ENCODE measurements around the gene GLIPR1L2. TPM values are rescaled to one million over a fixed set of nuclear protein-coding genes. Genes with fewer than 3 reads are reported as not detected.

Gene GLIPR1L2
- total and polyA plus RNA-seq, 2 experiments from 2014 or later = 0.08 TPM; not detected in 1

- Mint-ChIP-seq H3K9me3 (peaks cover 20% of the 10 kb centered on the region), H3K4me1 (no peaks in the 10 kb centered on the region; the same call in 2 of the 3 replicates), H3K36me3 (ENCODE audit: low read depth) (peaks cover 7% of the 10 kb centered on the region), H3K27ac (no peak overlapping the region), H3K27me3 (ENCODE audit: insufficient read depth, low read depth, poor library complexity) (peaks cover 3% of the 10 kb centered on the region), H3K4me3 (no peak overlapping the region)
- no peak overlapping the region for H3K27ac ChIP-seq (ENCODE audit: low read depth)
- H3K36me3 ChIP-seq (ENCODE audit: insufficient read depth) = no peaks in the 10 kb centered on the region
- no peaks in the 10 kb centered on the region for H3K79me2 ChIP-seq (replicated peaks; ENCODE audit: insufficient read depth)
- H3K4me3 ChIP-seq = no peak overlapping the region
- no peaks in the 10 kb centered on the region for H4K20me1 ChIP-seq (replicated peaks; ENCODE audit: insufficient read depth)
- no peaks in the 10 kb centered on the region for H3F3A ChIP-seq (replicated peaks; ENCODE audit: low read depth)
- H2AFZ ChIP-seq = no peak overlapping the region
- H3K4me2 ChIP-seq = no peak overlapping the region
- no peak for DNase-seq (ENCODE audit: low spot score)
- H3K9me2 ChIP-seq (ENCODE audit: insufficient read depth) = peaks cover 14% of the 10 kb centered on the region; the same call in 1 of the 2 replicates
- no peak for ATAC-seq
- no peaks in the 10 kb centered on the region for H3K27me3 ChIP-seq (ENCODE audit: insufficient read depth)
- H3K4me1 ChIP-seq (ENCODE audit: insufficient read depth) = no peaks in the 10 kb centered on the region
- TF ChIP-seq POLR2AphosphoS5 (IDR thresholded peaks at IDR 0.05; ENCODE audit: low read depth) (no peak), CREB1 (CRISPR knock-in tag; IDR thresholded peaks at IDR 0.05; ENCODE audit: low read depth) (no peak), EZH2 (IDR thresholded peaks at IDR 0.05; ENCODE audit: low read depth, unreplicated experiment) (no peak), ETS1 (IDR thresholded peaks at IDR 0.05) (no peak), JUNB (IDR thresholded peaks at IDR 0.05; ENCODE audit: unreplicated experiment) (no peak), ZNF114 (CRISPR knock-in tag; IDR thresholded peaks at IDR 0.05) (no peak), NANOG (IDR thresholded peaks at IDR 0.05; ENCODE audit: borderline replicate concordance) (no peak), ZNF331 (CRISPR knock-in tag; IDR thresholded peaks at IDR 0.05; ENCODE audit: low read depth) (no peak), STAT1 (IDR thresholded peaks at IDR 0.05; ENCODE audit: unreplicated experiment) (no peak), EZH2phosphoT487 (IDR thresholded peaks at IDR 0.05; ENCODE audit: unreplicated experiment) (no peak)
- TF ChIP-seq, protein P1, sequence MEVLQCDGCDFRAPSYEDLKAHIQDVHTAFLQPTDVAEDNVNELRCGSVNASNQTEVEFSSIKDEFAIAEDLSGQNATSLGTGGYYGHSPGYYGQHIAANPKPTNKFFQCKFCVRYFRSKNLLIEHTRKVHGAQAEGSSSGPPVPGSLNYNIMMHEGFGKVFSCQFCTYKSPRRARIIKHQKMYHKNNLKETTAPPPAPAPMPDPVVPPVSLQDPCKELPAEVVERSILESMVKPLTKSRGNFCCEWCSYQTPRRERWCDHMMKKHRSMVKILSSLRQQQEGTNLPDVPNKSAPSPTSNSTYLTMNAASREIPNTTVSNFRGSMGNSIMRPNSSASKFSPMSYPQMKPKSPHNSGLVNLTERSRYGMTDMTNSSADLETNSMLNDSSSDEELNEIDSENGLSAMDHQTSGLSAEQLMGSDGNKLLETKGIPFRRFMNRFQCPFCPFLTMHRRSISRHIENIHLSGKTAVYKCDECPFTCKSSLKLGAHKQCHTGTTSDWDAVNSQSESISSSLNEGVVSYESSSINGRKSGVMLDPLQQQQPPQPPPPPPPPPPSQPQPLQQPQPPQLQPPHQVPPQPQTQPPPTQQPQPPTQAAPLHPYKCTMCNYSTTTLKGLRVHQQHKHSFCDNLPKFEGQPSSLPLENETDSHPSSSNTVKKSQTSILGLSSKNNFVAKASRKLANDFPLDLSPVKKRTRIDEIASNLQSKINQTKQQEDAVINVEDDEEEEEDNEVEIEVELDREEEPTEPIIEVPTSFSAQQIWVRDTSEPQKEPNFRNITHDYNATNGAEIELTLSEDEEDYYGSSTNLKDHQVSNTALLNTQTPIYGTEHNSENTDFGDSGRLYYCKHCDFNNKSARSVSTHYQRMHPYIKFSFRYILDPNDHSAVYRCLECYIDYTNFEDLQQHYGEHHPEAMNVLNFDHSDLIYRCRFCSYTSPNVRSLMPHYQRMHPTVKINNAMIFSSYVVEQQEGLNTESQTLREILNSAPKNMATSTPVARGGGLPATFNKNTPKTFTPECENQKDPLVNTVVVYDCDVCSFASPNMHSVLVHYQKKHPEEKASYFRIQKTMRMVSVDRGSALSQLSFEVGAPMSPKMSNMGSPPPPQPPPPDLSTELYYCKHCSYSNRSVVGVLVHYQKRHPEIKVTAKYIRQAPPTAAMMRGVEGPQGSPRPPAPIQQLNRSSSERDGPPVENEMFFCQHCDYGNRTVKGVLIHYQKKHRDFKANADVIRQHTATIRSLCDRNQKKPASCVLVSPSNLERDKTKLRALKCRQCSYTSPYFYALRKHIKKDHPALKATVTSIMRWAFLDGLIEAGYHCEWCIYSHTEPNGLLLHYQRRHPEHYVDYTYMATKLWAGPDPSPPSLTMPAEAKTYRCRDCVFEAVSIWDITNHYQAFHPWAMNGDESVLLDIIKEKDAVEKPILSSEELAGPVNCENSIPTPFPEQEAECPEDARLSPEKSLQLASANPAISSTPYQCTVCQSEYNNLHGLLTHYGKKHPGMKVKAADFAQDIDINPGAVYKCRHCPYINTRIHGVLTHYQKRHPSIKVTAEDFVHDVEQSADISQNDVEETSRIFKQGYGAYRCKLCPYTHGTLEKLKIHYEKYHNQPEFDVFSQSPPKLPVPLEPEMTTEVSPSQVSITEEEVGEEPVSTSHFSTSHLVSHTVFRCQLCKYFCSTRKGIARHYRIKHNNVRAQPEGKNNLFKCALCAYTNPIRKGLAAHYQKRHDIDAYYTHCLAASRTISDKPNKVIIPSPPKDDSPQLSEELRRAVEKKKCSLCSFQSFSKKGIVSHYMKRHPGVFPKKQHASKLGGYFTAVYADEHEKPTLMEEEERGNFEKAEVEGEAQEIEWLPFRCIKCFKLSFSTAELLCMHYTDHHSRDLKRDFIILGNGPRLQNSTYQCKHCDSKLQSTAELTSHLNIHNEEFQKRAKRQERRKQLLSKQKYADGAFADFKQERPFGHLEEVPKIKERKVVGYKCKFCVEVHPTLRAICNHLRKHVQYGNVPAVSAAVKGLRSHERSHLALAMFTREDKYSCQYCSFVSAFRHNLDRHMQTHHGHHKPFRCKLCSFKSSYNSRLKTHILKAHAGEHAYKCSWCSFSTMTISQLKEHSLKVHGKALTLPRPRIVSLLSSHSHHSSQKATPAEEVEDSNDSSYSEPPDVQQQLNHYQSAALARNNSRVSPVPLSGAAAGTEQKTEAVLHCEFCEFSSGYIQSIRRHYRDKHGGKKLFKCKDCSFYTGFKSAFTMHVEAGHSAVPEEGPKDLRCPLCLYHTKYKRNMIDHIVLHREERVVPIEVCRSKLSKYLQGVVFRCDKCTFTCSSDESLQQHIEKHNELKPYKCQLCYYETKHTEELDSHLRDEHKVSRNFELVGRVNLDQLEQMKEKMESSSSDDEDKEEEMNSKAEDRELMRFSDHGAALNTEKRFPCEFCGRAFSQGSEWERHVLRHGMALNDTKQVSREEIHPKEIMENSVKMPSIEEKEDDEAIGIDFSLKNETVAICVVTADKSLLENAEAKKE (CRISPR knock-in tag; IDR thresholded peaks at IDR 0.05) = no peak
- TF ChIP-seq, protein P2, sequence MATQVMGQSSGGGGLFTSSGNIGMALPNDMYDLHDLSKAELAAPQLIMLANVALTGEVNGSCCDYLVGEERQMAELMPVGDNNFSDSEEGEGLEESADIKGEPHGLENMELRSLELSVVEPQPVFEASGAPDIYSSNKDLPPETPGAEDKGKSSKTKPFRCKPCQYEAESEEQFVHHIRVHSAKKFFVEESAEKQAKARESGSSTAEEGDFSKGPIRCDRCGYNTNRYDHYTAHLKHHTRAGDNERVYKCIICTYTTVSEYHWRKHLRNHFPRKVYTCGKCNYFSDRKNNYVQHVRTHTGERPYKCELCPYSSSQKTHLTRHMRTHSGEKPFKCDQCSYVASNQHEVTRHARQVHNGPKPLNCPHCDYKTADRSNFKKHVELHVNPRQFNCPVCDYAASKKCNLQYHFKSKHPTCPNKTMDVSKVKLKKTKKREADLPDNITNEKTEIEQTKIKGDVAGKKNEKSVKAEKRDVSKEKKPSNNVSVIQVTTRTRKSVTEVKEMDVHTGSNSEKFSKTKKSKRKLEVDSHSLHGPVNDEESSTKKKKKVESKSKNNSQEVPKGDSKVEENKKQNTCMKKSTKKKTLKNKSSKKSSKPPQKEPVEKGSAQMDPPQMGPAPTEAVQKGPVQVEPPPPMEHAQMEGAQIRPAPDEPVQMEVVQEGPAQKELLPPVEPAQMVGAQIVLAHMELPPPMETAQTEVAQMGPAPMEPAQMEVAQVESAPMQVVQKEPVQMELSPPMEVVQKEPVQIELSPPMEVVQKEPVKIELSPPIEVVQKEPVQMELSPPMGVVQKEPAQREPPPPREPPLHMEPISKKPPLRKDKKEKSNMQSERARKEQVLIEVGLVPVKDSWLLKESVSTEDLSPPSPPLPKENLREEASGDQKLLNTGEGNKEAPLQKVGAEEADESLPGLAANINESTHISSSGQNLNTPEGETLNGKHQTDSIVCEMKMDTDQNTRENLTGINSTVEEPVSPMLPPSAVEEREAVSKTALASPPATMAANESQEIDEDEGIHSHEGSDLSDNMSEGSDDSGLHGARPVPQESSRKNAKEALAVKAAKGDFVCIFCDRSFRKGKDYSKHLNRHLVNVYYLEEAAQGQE (IDR thresholded peaks at IDR 0.05; ENCODE audit: unreplicated experiment) = no peak
- TF ChIP-seq, protein P3, sequence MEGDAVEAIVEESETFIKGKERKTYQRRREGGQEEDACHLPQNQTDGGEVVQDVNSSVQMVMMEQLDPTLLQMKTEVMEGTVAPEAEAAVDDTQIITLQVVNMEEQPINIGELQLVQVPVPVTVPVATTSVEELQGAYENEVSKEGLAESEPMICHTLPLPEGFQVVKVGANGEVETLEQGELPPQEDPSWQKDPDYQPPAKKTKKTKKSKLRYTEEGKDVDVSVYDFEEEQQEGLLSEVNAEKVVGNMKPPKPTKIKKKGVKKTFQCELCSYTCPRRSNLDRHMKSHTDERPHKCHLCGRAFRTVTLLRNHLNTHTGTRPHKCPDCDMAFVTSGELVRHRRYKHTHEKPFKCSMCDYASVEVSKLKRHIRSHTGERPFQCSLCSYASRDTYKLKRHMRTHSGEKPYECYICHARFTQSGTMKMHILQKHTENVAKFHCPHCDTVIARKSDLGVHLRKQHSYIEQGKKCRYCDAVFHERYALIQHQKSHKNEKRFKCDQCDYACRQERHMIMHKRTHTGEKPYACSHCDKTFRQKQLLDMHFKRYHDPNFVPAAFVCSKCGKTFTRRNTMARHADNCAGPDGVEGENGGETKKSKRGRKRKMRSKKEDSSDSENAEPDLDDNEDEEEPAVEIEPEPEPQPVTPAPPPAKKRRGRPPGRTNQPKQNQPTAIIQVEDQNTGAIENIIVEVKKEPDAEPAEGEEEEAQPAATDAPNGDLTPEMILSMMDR (conservative IDR thresholded peaks at IDR 0.05; ENCODE audit: low read depth in 2 of 2) = no peak
Observed at GRCh38 chr12:75443709-75444108, 52.8 kb downstream of the GLIPR1L2 start.

Measured in GM23338 (cell line).